Vagina (tissue), 2 donors: ENCODE results near the gene PDLIM4. TPM values are rescaled to one million over a fixed set of nuclear protein-coding genes. Genes with fewer than 3 reads are reported as not detected.

Source experiments
- DNase-seq, 2 donors: peaks; one replicate each; pipeline ENCODE4 v3.0.0-alpha.2; 2017; ENCODE audit errors: extremely low spot score in 2 of 2
- H3K27ac ChIP-seq: fragments of 200-600 bp; sonication (generic); one replicate; pipeline ENCODE4 v1.5.1; 2019
- H3K27me3 ChIP-seq: fragments of 200-600 bp; sonication (generic); one replicate; pipeline ENCODE4 v1.5.1; 2019
- H3K36me3 ChIP-seq, 2 donors: fragments of 200-600 bp; sonication (generic); one replicate each; pipeline ENCODE4 v1.5.1; 2017 to 2019
- H3K4me1 ChIP-seq: fragments of 200-600 bp; sonication (generic); one replicate; pipeline ENCODE4 v1.5.1; 2019
- H3K4me3 ChIP-seq, 2 donors: fragments of 200-600 bp; sonication (generic); 1 replicate in 1 of 2; 2 replicates in 1 of 2; pipeline ENCODE4 v1.5.1; 2016 to 2019
- H3K9me3 ChIP-seq: fragments of 200-600 bp; sonication (generic); one replicate; pipeline ENCODE4 v1.5.1; 2019
- POLR2A ChIP-seq, 2 donors: fragments of 450-650 bp; IDR thresholded peaks; one replicate each; pipeline ENCODE4 v1.6.1; 2017; ENCODE audit warnings: antibody characterized with exemption in 2 of 2, mild to moderate bottlenecking in 2 of 2, moderate library complexity in 2 of 2
- POLR2AphosphoS5 ChIP-seq, 2 donors: sonication (generic); formaldehyde crosslinking; IDR thresholded peaks; one replicate each; pipeline ENCODE4 v1.9.0; 2017; ENCODE audit warnings: antibody characterized with exemption in 2 of 2, mild to moderate bottlenecking in 2 of 2, low read depth in 1 of 2; ENCODE audit not compliant: insufficient read depth in 1 of 2
- intact Hi-C: fragments of 100-400 bp; cut with DNase I; formaldehyde crosslinking; loops from one replicate; pipeline ENCODE4 v1.15.1; 2023
- total RNA-seq: library from RNA; depleted of rRNA; stranded (reverse); fragments of >200 nt; gene quantifications from one replicate; pipeline ENCODE4 v1.2.3, GENCODE V29; 2016
- TF ChIP-seq, protein P1 (sequence below), 3 experiments: fragments of 450-650 bp in 2 of 3; fragments of 200-600 bp in 1 of 3; sonication (generic) in 1 of 3; IDR thresholded peaks; one replicate each; pipeline ENCODE4 v1.5.1; 2017 to 2019; ENCODE audit warnings: antibody characterized with exemption in 3 of 3, mild to moderate bottlenecking in 2 of 3, moderate library complexity in 2 of 3

Gene PDLIM4
- total RNA-seq, 1 donor from 2014 or later, result 76.4 TPM

GRCh38 chr5:132301344-132302271, 44.1 kb downstream of the PDLIM4 start:
- TF ChIP-seq POLR2A (IDR thresholded peaks at IDR 0.05) (no peak), POLR2AphosphoS5 (IDR thresholded peaks at IDR 0.05; ENCODE audit: insufficient read depth in 1 of 2, low read depth in 1 of 2) (no peak)
- TF ChIP-seq, protein P1, sequence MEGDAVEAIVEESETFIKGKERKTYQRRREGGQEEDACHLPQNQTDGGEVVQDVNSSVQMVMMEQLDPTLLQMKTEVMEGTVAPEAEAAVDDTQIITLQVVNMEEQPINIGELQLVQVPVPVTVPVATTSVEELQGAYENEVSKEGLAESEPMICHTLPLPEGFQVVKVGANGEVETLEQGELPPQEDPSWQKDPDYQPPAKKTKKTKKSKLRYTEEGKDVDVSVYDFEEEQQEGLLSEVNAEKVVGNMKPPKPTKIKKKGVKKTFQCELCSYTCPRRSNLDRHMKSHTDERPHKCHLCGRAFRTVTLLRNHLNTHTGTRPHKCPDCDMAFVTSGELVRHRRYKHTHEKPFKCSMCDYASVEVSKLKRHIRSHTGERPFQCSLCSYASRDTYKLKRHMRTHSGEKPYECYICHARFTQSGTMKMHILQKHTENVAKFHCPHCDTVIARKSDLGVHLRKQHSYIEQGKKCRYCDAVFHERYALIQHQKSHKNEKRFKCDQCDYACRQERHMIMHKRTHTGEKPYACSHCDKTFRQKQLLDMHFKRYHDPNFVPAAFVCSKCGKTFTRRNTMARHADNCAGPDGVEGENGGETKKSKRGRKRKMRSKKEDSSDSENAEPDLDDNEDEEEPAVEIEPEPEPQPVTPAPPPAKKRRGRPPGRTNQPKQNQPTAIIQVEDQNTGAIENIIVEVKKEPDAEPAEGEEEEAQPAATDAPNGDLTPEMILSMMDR (IDR thresholded peaks at IDR 0.05), result no peak
- intact Hi-C loops, result no loop called here
- no peaks in the 10 kb centered on the region for H3K4me1 ChIP-seq
- H3K9me3 ChIP-seq, result no peaks in the 10 kb centered on the region
- no peak overlapping the region for H3K27ac ChIP-seq
- no peak overlapping the region for H3K4me3 ChIP-seq
- no peaks in the 10 kb centered on the region for H3K27me3 ChIP-seq
- no peaks in the 10 kb centered on the region for H3K36me3 ChIP-seq
- peak in 1 of 2 donors; percentile 83 for DNase-seq

DNA sequence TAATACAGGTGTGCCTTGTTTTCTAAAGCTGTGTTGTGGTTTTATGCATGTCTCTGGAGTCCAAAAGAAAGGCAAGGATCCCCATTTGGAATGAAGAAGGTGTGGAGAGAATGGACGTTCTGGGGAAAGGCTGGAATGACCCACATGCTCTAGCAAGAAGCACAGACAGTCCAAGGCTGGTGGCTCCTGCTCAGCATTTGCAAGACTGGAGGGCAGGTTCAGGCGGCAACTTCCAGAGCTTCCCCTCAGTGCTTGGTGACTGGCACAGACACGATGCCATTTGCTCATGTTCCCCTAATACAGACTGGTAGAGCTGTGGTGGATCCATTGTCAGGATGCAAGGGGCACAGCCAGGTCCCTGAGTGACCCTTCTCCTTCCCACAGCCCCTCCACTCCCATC, 44.9 kb downstream of the PDLIM4 start:
- H3K27me3 ChIP-seq, result no peaks in the 10 kb centered on the region
- no peaks in the 10 kb centered on the region for H3K4me1 ChIP-seq
- no peaks in the 10 kb centered on the region for H3K36me3 ChIP-seq
- intact Hi-C loops, result no loop called here
- no peak overlapping the region for H3K4me3 ChIP-seq
- DNase-seq, result peak in 1 of 2 donors; percentile 76
- no peaks in the 10 kb centered on the region for H3K9me3 ChIP-seq
- TF ChIP-seq POLR2AphosphoS5 (IDR thresholded peaks at IDR 0.05; ENCODE audit: insufficient read depth in 1 of 2, low read depth in 1 of 2) (no peak), POLR2A (IDR thresholded peaks at IDR 0.05) (no peak)
- TF ChIP-seq, protein P1 (IDR thresholded peaks at IDR 0.05), result no peak
- H3K27ac ChIP-seq, result no peak overlapping the region

- TF ChIP-seq, protein P1 (IDR thresholded peaks at IDR 0.05), result no peak
- TF ChIP-seq POLR2AphosphoS5 (IDR thresholded peaks at IDR 0.05; ENCODE audit: insufficient read depth in 1 of 2, low read depth in 1 of 2) (no peak), POLR2A (IDR thresholded peaks at IDR 0.05) (no peak)
Observed at GRCh38 chr5:132303589-132303988, 46.1 kb downstream of the PDLIM4 start.

DNA sequence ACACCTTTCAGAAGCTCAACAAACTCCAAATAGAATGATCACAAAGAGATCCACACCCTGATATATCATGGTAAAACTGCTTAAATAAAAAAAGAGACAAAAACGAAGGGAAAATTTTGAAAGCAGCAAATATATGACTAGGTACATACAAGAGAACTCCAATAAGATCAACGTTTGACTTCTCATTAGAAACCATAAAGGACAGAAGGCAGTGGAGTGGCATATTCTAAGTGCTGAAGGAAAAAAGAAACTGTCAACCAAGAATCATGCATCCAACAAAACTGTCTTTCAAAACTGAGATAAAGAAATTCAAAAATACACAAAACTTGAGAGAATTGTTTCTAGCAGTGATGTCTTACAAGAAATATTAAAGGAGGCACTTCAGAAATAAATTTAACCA, 47.9 kb downstream of the PDLIM4 start:
- H3K36me3 ChIP-seq, result no peaks in the 10 kb centered on the region
- no peak overlapping the region for H3K4me3 ChIP-seq
- H3K27me3 ChIP-seq, result no peaks in the 10 kb centered on the region
- TF ChIP-seq POLR2A (IDR thresholded peaks at IDR 0.05), result no peak
- TF ChIP-seq POLR2AphosphoS5 (IDR thresholded peaks at IDR 0.05; ENCODE audit: insufficient read depth in 1 of 2, low read depth in 1 of 2), result no peak
- TF ChIP-seq, protein P1 (IDR thresholded peaks at IDR 0.05), result no peak
- DNase-seq, result no peak
- intact Hi-C loops, result no loop called here
- no peaks in the 10 kb centered on the region for H3K4me1 ChIP-seq
- no peaks in the 10 kb centered on the region for H3K9me3 ChIP-seq
- no peak overlapping the region for H3K27ac ChIP-seq

More at GRCh38 chr5:132303589-132303988, 46.1 kb downstream of the PDLIM4 start:
- Histone ChIP-seq H3K9me3 (no peaks in the 10 kb centered on the region), H3K27me3 (no peaks in the 10 kb centered on the region), H3K36me3 (no peaks in the 10 kb centered on the region), H3K4me1 (no peaks in the 10 kb centered on the region), H3K4me3 (no peak overlapping the region), H3K27ac (no peak overlapping the region)
- DNase-seq, result peak in 1 of 2 donors; percentile 22
- intact Hi-C loops, result no loop called here

DNA sequence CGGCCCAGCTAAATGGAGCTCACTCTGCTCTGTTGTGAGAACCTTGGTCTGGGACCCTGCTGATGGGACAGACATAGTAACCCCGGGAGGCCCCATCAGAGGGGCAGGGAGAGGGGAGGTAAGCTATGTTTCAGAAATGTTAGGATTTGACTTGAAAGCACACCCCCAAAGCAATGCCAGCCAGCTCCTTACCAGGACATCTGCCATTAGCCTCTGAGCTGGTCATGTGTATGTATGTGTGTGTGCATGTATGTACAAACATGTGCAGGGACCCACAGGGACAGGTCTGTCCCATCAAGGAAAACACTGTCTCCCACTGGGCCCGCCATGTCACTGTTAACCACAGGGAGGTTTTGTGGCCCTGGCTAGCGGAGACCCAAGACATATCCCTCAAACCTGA, 51.2 kb downstream of the PDLIM4 start:
- Histone ChIP-seq H3K9me3 (no peaks in the 10 kb centered on the region), H3K4me1 (no peaks in the 10 kb centered on the region), H3K36me3 (no peaks in the 10 kb centered on the region), H3K27ac (no peak overlapping the region), H3K4me3 (no peak overlapping the region), H3K27me3 (no peaks in the 10 kb centered on the region)
- peak in 1 of 2 donors; percentile 79 for DNase-seq
- intact Hi-C loops, result no loop called here
- TF ChIP-seq, protein P1 (IDR thresholded peaks at IDR 0.05), result no peak
- TF ChIP-seq POLR2A (IDR thresholded peaks at IDR 0.05) (no peak), POLR2AphosphoS5 (IDR thresholded peaks at IDR 0.05; ENCODE audit: insufficient read depth in 1 of 2, low read depth in 1 of 2) (no peak)
